Measurements from ENCODE around the gene PEPD.

Gene PEPD

GRCh38 chr19:33490041-33490451, 31.5 kb downstream of the PEPD start:
- H3K27ac ChIP-seq = no peak overlapping the region
- TF ChIP-seq CTCF (conservative IDR thresholded peaks at IDR 0.05; ENCODE audit: low read depth, low read length) = no peak
- H3K9ac ChIP-seq = no peak overlapping the region
- no peaks in the 10 kb centered on the region for H3K36me3 ChIP-seq (ENCODE audit: insufficient read depth)
- no peaks in the 10 kb centered on the region for H4K20me1 ChIP-seq (ENCODE audit: insufficient read depth)
- H3K4me1 ChIP-seq (ENCODE audit: low read depth, poor library complexity, severe bottlenecking) = no peaks in the 10 kb centered on the region
- H2AFZ ChIP-seq (ENCODE audit: low read depth) = no peak overlapping the region
- H3K4me3 ChIP-seq (IDR thresholded peaks at IDR 0.05; ENCODE audit: insufficient read depth, low read depth, low read length) = no peak overlapping the region
- H3K79me2 ChIP-seq (ENCODE audit: insufficient read depth, low read depth) = no peaks in the 10 kb centered on the region
- H3K4me2 ChIP-seq = no peak overlapping the region
- H3K27me3 ChIP-seq (ENCODE audit: insufficient read depth, low read depth) = no peaks in the 10 kb centered on the region

GRCh38 chr19:33488826-33489225, 32.8 kb downstream of the PEPD start:
- no peak overlapping the region for H2AFZ ChIP-seq (ENCODE audit: low read depth)
- H3K36me3 ChIP-seq (ENCODE audit: insufficient read depth) = no peaks in the 10 kb centered on the region
- H4K20me1 ChIP-seq (ENCODE audit: insufficient read depth) = no peaks in the 10 kb centered on the region
- H3K4me3 ChIP-seq (IDR thresholded peaks at IDR 0.05; ENCODE audit: insufficient read depth, low read depth, low read length) = no peak overlapping the region
- no peaks in the 10 kb centered on the region for H3K79me2 ChIP-seq (ENCODE audit: insufficient read depth, low read depth)
- H3K9ac ChIP-seq = no peak overlapping the region
- no peak overlapping the region for H3K27ac ChIP-seq
- no peaks in the 10 kb centered on the region for H3K4me1 ChIP-seq (ENCODE audit: low read depth, poor library complexity, severe bottlenecking)
- no peak overlapping the region for H3K4me2 ChIP-seq
- TF ChIP-seq CTCF (conservative IDR thresholded peaks at IDR 0.05; ENCODE audit: low read depth, low read length) = no peak
- H3K27me3 ChIP-seq (ENCODE audit: insufficient read depth, low read depth) = no peaks in the 10 kb centered on the region

- H3K9ac ChIP-seq = no peak overlapping the region
- H3K4me3 ChIP-seq (IDR thresholded peaks at IDR 0.05; ENCODE audit: insufficient read depth, low read depth, low read length) = no peak overlapping the region
- no peak overlapping the region for H3K4me2 ChIP-seq
- no peaks in the 10 kb centered on the region for H3K4me1 ChIP-seq (ENCODE audit: low read depth, poor library complexity, severe bottlenecking)
- H2AFZ ChIP-seq (ENCODE audit: low read depth) = no peak overlapping the region
- no peak overlapping the region for H3K27ac ChIP-seq
- no peaks in the 10 kb centered on the region for H4K20me1 ChIP-seq (ENCODE audit: insufficient read depth)
- TF ChIP-seq CTCF (conservative IDR thresholded peaks at IDR 0.05; ENCODE audit: low read depth, low read length) = no peak
- H3K79me2 ChIP-seq (ENCODE audit: insufficient read depth, low read depth) = no peaks in the 10 kb centered on the region
- no peaks in the 10 kb centered on the region for H3K36me3 ChIP-seq (ENCODE audit: insufficient read depth)
- no peaks in the 10 kb centered on the region for H3K27me3 ChIP-seq (ENCODE audit: insufficient read depth, low read depth)
Observed at GRCh38 chr19:33487901-33488800, 33.4 kb downstream of the PEPD start.

- Histone ChIP-seq H4K20me1 (ENCODE audit: insufficient read depth) (no peaks in the 10 kb centered on the region), H3K36me3 (ENCODE audit: insufficient read depth) (no peaks in the 10 kb centered on the region), H3K79me2 (ENCODE audit: insufficient read depth, low read depth) (no peaks in the 10 kb centered on the region), H2AFZ (ENCODE audit: low read depth) (no peak overlapping the region), H3K27ac (no peak overlapping the region), H3K4me1 (ENCODE audit: low read depth, poor library complexity, severe bottlenecking) (no peaks in the 10 kb centered on the region), H3K4me3 (IDR thresholded peaks at IDR 0.05; ENCODE audit: insufficient read depth, low read depth, low read length) (no peak overlapping the region), H3K27me3 (ENCODE audit: insufficient read depth, low read depth) (no peaks in the 10 kb centered on the region), H3K4me2 (no peak overlapping the region), H3K9ac (no peak overlapping the region)
- no peak for TF ChIP-seq CTCF (conservative IDR thresholded peaks at IDR 0.05; ENCODE audit: low read depth, low read length)
Observed at GRCh38 chr19:33486936-33487811, 34.4 kb downstream of the PEPD start.
